H1 (cell line): ENCODE data around the gene LRRC25.

Experiments used
- CEBPB ChIP-seq: IDR thresholded peaks from 2 replicates; pipeline ENCODE4 v1.6.1; 2012; ENCODE audit warnings: low read depth, low read length
- CREB1 ChIP-seq: IDR thresholded peaks from 2 replicates; pipeline ENCODE4 v1.6.1; 2012; ENCODE audit warnings: inconsistent platforms
- CTCF ChIP-seq, 3 experiments: IDR thresholded peaks; 1 replicate in 2 of 3; 2 replicates in 1 of 3; pipeline versions ENCODE4 v1.5.1 to v1.6.1; 2011; ENCODE audit warnings: low read length in 3 of 3, mild to moderate bottlenecking in 3 of 3, inconsistent platforms in 2 of 3, low read depth in 1 of 3, moderate library complexity in 1 of 3; ENCODE audit not compliant: insufficient read depth in 1 of 3; ENCODE audit errors: control extremely low read depth in 1 of 3
- JUN ChIP-seq: IDR thresholded peaks from 2 replicates; pipeline ENCODE4 v1.6.1; 2011; ENCODE audit warnings: low read depth, mild to moderate bottlenecking, improper control_type of control experiment, low read length
- MAFK ChIP-seq: IDR thresholded peaks from 2 replicates; pipeline ENCODE4 v1.6.1; 2012; ENCODE audit warnings: low read depth, mild to moderate bottlenecking, improper control_type of control experiment, low read length
- RAD21 ChIP-seq, 2 experiments: IDR thresholded peaks in 1 of 2; conservative IDR thresholded peaks in 1 of 2; 2 replicates each; pipeline ENCODE4 v1.6.1; 2011; ENCODE audit warnings: low read depth in 2 of 2, low read length in 2 of 2, improper control_type of control experiment in 1 of 2, inconsistent platforms in 1 of 2, mild to moderate bottlenecking in 1 of 2, moderate library complexity in 1 of 2
- TBP ChIP-seq: IDR thresholded peaks from 2 replicates; pipeline ENCODE4 v1.6.1; 2011; ENCODE audit warnings: low read depth, low read length, improper control_type of control experiment
- TEAD4 ChIP-seq: IDR thresholded peaks from 2 replicates; pipeline ENCODE4 v1.6.1; 2012; ENCODE audit warnings: low read depth, low read length, inconsistent platforms, mixed read lengths
- YY1 ChIP-seq: IDR thresholded peaks from 2 replicates; pipeline ENCODE4 v1.6.1; 2011; ENCODE audit warnings: low read depth, mild to moderate bottlenecking, low read length

- no peak for TF ChIP-seq CTCF (IDR thresholded peaks at IDR 0.05; ENCODE audit: control extremely low read depth in 1 of 3, insufficient read depth in 1 of 3, low read depth in 1 of 3, low read length in 3 of 3)
- no peak for TF ChIP-seq YY1
- TF ChIP-seq CEBPB = no peak
- TF ChIP-seq MAFK = no peak
- no peak for TF ChIP-seq JUN
- TF ChIP-seq CREB1 = no peak
- TF ChIP-seq TBP = no peak
- no peak for TF ChIP-seq TEAD4
- TF ChIP-seq RAD21 (IDR thresholded peaks at IDR 0.05 in 1 of 2, conservative IDR thresholded peaks at IDR 0.05 in 1 of 2; ENCODE audit: low read depth in 2 of 2, low read length in 2 of 2) = no peak
Observed at GRCh38 chr19:18373407-18373891, 24.0 kb downstream of the LRRC25 start.
